Aorta (tissue), 5 donors: ENCODE data around the gene MCTP2. TPM values are rescaled to one million over a fixed set of nuclear protein-coding genes. Genes with fewer than 3 reads are reported as not detected.

ENCODE experiments used
- ATAC-seq: fragments of 200-7000 bp; cut with Tn5 transposase; one replicate; pipeline ENCODE4 v1.9.1; 2022; ENCODE audit warnings: moderate library complexity; ENCODE audit not compliant: low FRiP score
- DNase-seq, 2 donors: peaks; one replicate each; pipeline ENCODE4 v3.0.0-alpha.2; 2020
- H3K27ac ChIP-seq, 2 donors: one replicate each; pipeline ENCODE4 v1.5.1; 2013; ENCODE audit warnings: low read length in 2 of 2, mild to moderate bottlenecking in 2 of 2, moderate library complexity in 2 of 2, control low read depth in 1 of 2, inconsistent platforms in 1 of 2, low read depth in 1 of 2
- H3K27me3 ChIP-seq, 2 donors: one replicate each; pipeline ENCODE4 v1.6.1; 2013; ENCODE audit warnings: control low read depth in 1 of 2, low read length in 1 of 2, mild to moderate bottlenecking in 1 of 2, moderate library complexity in 1 of 2; ENCODE audit not compliant: insufficient read depth in 2 of 2, control insufficient read depth in 1 of 2
- H3K36me3 ChIP-seq, 2 donors: one replicate each; pipeline ENCODE4 v1.6.1; 2013; ENCODE audit warnings: control low read depth in 1 of 2, low read length in 1 of 2, mild to moderate bottlenecking in 1 of 2; ENCODE audit not compliant: insufficient read depth in 2 of 2, control insufficient read depth in 1 of 2
- H3K4me1 ChIP-seq, 2 donors: one replicate each; pipeline ENCODE4 v1.6.1; 2013; ENCODE audit warnings: low read length in 2 of 2, control low read depth in 1 of 2, mild to moderate bottlenecking in 1 of 2, moderate library complexity in 1 of 2; ENCODE audit not compliant: insufficient read depth in 2 of 2, control insufficient read depth in 1 of 2
- H3K4me3 ChIP-seq, 2 donors: one replicate each; pipeline ENCODE4 v1.5.1; 2013; ENCODE audit warnings: low read length in 2 of 2, control low read depth in 1 of 2, mild to moderate bottlenecking in 1 of 2
- H3K9me3 ChIP-seq: one replicate; pipeline ENCODE4 v1.6.1; 2013; ENCODE audit warnings: mild to moderate bottlenecking, low read length; ENCODE audit not compliant: control insufficient read depth
- WGBS, 2 donors: extraction: QIAGEN DNeasy Blood & Tissue Kit; methylation state at CpG; one replicate each; pipeline ENCODE4 v1.1.7; 2013; 5-methylcytosine and 5-hydroxymethylcytosine counted together
- intact Hi-C, 2 donors: fragments of 100-400 bp; cut with DNase I; formaldehyde crosslinking; loops; one replicate each; pipeline versions ENCODE4 v1.14.2 to v1.15.0; 2022
- polyA plus RNA-seq, 2 donors: library from polyadenylated mRNA; stranded (reverse); fragments of 200-250 nt; gene quantifications; one replicate each; pipeline ENCODE4 v1.2.3, GENCODE V29; 2013
- total RNA-seq, 2 donors: library from RNA; stranded (reverse); fragmentation: NEBNext Ultra II Directional; extraction: Animal tissue kit (Norgen Biotek cat#: 25700); gene quantifications; one replicate each; pipeline ENCODE4 v1.2.1, GENCODE V29; 2021
- donor health status: healthy with polysubstance abuse.
- donor health status: Bipolar disorder and iron deficiency.
- donor health status: DM: no; HTN: no; CAD: no.
- donor health status: DM: no; HTN: no; CAD: no.
- donor health status: DM: yes; HTN: yes; CAD: no.

The MCTP2 gene
- total and polyA plus RNA-seq, 4 donors = 0.13 to 9.6 (median 4.3) TPM

DNA sequence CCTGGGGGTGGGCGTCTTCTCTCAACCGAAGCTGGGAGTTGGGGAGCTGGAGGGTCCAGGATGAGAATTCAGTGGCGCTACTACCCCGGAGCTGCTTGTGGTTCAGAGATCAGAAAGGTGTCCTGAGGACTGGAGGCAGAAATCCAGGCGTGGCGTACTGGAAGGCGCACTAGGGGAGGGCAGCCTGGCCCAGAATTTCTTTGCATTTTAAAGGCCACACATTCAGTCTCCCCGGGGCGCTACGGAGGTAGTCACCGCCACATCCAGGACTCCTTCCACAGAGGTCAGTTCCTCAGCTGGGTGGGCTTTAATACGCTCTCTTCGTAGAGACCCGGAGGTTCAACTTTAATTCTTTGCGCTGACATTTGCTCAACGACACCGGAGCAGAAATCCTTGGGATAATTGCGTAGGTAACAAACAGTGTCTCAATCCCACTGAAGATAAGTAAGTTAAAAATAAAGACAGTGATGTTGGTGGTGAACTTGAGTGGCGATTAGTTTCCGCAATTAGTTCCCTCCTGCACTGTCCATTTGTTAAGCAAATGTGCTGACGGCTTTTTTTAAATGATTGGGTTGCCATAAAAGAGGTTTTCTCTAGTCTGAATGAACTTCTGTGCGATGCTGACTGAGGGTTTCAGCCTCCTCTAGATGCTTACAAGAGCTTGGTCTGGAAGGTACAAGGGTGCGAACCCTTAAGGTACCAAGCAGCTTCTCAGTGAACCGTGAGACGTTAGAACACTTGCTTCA is 535 bp downstream of the MCTP2 start:
- no peaks in the 10 kb centered on the region for H3K4me1 ChIP-seq
- ATAC-seq = no peak
- intact Hi-C loops = no loop called here
- no peak overlapping the region for H3K27ac ChIP-seq
- no peak for DNase-seq
- H3K27me3 ChIP-seq = no peaks in the 10 kb centered on the region
- no peaks in the 10 kb centered on the region for H3K36me3 ChIP-seq
- WGBS, 2 donors = 18 to 19% methylated on average over 25 of the region's 25 CpGs
- H3K9me3 ChIP-seq = no peaks in the 10 kb centered on the region
- H3K4me3 ChIP-seq = peak overlapping the region; percentile 40 to 72

- no peaks in the 10 kb centered on the region for H3K27me3 ChIP-seq
- no peaks in the 10 kb centered on the region for H3K4me1 ChIP-seq
- no peak overlapping the region for H3K4me3 ChIP-seq
- no peak overlapping the region for H3K27ac ChIP-seq
- intact Hi-C loops = no loop called here
- H3K36me3 ChIP-seq = no peaks in the 10 kb centered on the region
- DNase-seq = no peak
- WGBS, 2 donors = 72 to 79% methylated on average over 3 of the region's 3 CpGs
- no peak for ATAC-seq
- no peaks in the 10 kb centered on the region for H3K9me3 ChIP-seq
Observed at GRCh38 chr15:94233441-94233840, 2.1 kb downstream of the MCTP2 start.

DNA sequence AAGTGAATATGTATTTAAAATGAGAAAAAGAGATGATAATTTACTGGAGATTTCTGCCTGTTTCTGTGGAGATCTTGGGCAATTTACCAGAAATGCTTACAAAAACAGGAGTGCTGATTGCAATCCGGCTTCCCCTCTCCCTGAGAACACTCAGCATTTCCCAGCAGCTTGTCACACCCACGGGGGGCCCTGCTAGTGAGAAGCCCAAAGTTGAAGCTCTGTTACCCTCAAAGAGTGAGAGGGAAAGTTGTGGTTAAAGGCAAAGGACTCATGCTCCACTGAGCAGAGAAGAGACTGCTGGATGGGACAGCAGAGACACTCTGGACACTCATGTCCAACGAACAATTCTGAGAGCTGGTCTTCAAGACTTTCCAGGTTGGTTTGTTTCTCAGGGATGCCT is 2.9 kb downstream of the MCTP2 start:
- WGBS, 2 donors = 47 to 49% methylated on average over 3 of the region's 3 CpGs
- no peak for DNase-seq
- H3K4me3 ChIP-seq = no peak overlapping the region
- intact Hi-C loops = no loop called here
- H3K4me1 ChIP-seq = no peaks in the 10 kb centered on the region
- H3K9me3 ChIP-seq = no peaks in the 10 kb centered on the region
- ATAC-seq = no peak
- no peaks in the 10 kb centered on the region for H3K27me3 ChIP-seq
- no peak overlapping the region for H3K27ac ChIP-seq
- H3K36me3 ChIP-seq = no peaks in the 10 kb centered on the region

GRCh38 chr15:94235041-94235440 is 3.7 kb downstream of the MCTP2 start:
- no peak for DNase-seq
- intact Hi-C loops = no loop called here
- Histone ChIP-seq H3K9me3 (no peaks in the 10 kb centered on the region), H3K27me3 (no peaks in the 10 kb centered on the region), H3K4me1 (no peaks in the 10 kb centered on the region), H3K36me3 (no peaks in the 10 kb centered on the region), H3K27ac (no peak overlapping the region), H3K4me3 (no peak overlapping the region)
- WGBS, 2 donors = 96 to 97% methylated on average over 14 of the region's 14 CpGs
- no peak for ATAC-seq

DNA sequence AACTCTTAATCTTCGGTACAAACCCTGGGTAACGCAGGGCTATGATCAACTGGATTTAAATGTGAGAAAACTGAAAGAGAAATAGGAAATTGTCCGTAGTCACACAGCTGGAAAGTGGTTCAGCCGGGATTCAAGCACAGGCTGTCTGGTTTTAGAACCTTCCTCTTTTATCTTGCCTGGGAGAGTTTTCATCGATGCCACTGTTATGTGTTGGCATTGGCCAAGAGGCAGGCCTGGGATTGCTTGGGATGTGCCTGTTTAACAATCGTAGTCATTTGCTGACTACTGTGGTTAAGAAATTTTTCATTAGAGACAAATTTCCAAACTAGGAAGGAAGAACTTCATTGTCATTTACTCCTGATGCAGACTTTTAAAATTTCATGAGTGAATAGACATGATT is 4.3 kb downstream of the MCTP2 start:
- intact Hi-C loops = no loop called here
- H3K27me3 ChIP-seq = no peaks in the 10 kb centered on the region
- H3K9me3 ChIP-seq = no peaks in the 10 kb centered on the region
- no peak for DNase-seq
- no peaks in the 10 kb centered on the region for H3K4me1 ChIP-seq
- no peak overlapping the region for H3K4me3 ChIP-seq
- H3K36me3 ChIP-seq = no peaks in the 10 kb centered on the region
- no peak overlapping the region for H3K27ac ChIP-seq
- 91 to 96% methylated on average over 6 of the region's 6 CpGs for WGBS, 2 donors
- no peak for ATAC-seq

- DNase-seq (no peak), ATAC-seq (no peak)
- no peaks in the 10 kb centered on the region for H3K27me3 ChIP-seq
- no peaks in the 10 kb centered on the region for H3K4me1 ChIP-seq
- H3K9me3 ChIP-seq = no peaks in the 10 kb centered on the region
- no peak overlapping the region for H3K27ac ChIP-seq
- no peaks in the 10 kb centered on the region for H3K36me3 ChIP-seq
- WGBS, 2 donors = 94 to 96% methylated on average over 4 of the region's 4 CpGs
- intact Hi-C loops = no loop called here
- no peak overlapping the region for H3K4me3 ChIP-seq
Observed at GRCh38 chr15:94236608-94237007, 5.2 kb downstream of the MCTP2 start.

DNA sequence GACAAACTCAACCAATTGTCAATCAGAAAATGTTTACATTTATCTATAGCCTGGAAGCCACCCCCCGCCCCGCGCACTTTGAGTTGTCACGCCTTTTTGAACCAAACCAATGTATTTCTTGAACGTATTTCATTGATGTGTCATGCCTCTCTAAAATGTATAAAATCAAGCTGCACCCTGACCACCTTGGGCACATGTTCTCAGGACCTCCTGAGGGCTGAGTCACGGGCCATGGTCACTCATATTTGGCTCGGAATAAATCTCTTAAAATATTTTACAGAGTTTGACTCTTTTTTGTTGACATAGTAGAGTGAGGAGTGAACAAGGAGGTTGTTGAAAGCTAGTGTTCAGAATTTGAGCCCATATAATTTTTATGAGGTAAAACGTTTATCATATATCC is 6.5 kb downstream of the MCTP2 start:
- H3K36me3 ChIP-seq = no peaks in the 10 kb centered on the region
- no peak overlapping the region for H3K27ac ChIP-seq
- H3K9me3 ChIP-seq = no peaks in the 10 kb centered on the region
- DNase-seq = no peak
- intact Hi-C loops = no loop called here
- no peak overlapping the region for H3K4me3 ChIP-seq
- 67% methylated on average over 8 of the region's 8 CpGs for WGBS, 2 donors
- no peak for ATAC-seq
- no peaks in the 10 kb centered on the region for H3K4me1 ChIP-seq
- no peaks in the 10 kb centered on the region for H3K27me3 ChIP-seq

GRCh38 chr15:94238539-94239118 is 7.3 kb downstream of the MCTP2 start:
- no peak for ATAC-seq
- Histone ChIP-seq H3K4me3 (no peak overlapping the region), H3K9me3 (no peaks in the 10 kb centered on the region), H3K36me3 (no peaks in the 10 kb centered on the region), H3K4me1 (no peaks in the 10 kb centered on the region), H3K27ac (no peak overlapping the region), H3K27me3 (no peaks in the 10 kb centered on the region)
- WGBS, 2 donors = 79 to 94% methylated on average over 4 of the region's 4 CpGs
- DNase-seq = no peak
- intact Hi-C loops = no loop called here

GRCh38 chr15:94239474-94239873 is 8.1 kb downstream of the MCTP2 start:
- Histone ChIP-seq H3K27me3 (no peaks in the 10 kb centered on the region), H3K36me3 (no peaks in the 10 kb centered on the region), H3K4me1 (no peaks in the 10 kb centered on the region), H3K9me3 (no peaks in the 10 kb centered on the region), H3K27ac (no peak overlapping the region), H3K4me3 (no peak overlapping the region)
- intact Hi-C loops = no loop called here
- DNase-seq = no peak
- no peak for ATAC-seq
- WGBS, 2 donors = 47 to 52% methylated on average over 2 of the region's 2 CpGs
